ENCODE measurements around the gene NUTF2. TPM values are rescaled to one million over a fixed set of nuclear protein-coding genes. Genes with fewer than 3 reads are reported as not detected.

NUTF2 gene
- total RNA-seq, 1 experiment from 2014 or later = 145 TPM

DNA sequence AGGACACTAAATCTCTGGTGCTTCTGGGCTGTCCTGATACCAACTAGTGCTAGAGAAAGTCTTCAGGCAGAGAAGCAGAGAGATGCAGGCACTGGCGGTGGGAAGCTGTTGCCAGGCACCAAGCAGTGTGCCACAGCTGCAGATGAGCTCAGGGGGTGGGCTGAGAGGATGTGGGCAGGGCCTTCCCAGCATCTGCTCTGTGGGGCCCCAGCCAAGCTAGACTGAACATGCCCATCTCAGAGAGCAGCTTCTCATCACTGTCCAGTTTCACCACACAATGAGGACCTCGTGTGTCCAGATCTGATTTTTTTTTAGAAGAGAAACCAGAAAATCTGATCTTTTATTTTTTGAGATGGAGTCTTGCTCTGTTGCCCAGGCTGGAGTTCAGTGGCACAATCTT lies 63.4 kb downstream of the NUTF2 start:
- POLR2A ChIA-PET = no interaction called here
- no peak overlapping the region for H3K4me3 ChIP-seq (replicated peaks in 1 of 2; ENCODE audit: low read depth in 1 of 2, low read length in 2 of 2)
- H3K79me2 ChIP-seq (ENCODE audit: insufficient read depth, low read length) = no peaks in the 10 kb centered on the region
- H3K4me2 ChIP-seq (ENCODE audit: low read length) = no peak overlapping the region
- RAD21 ChIA-PET (ENCODE audit: low non-redundant PET in 1 of 2, low total read pairs in 2 of 2, uncharacterized antibody in 2 of 2, unreplicated experiment in 2 of 2) = no interaction called here
- H3K9me3 ChIP-seq (ENCODE audit: control insufficient read depth in 1 of 2, insufficient read depth in 1 of 2, low read depth in 1 of 2, low read length in 2 of 2) = no peaks in the 10 kb centered on the region
- H3K9me2 ChIP-seq (ENCODE audit: insufficient read depth) = no peaks in the 10 kb centered on the region
- no peaks in the 10 kb centered on the region for H3K27me3 ChIP-seq (ENCODE audit: insufficient read depth, low read length)
- TF ChIP-seq RAD21 (IDR thresholded peaks at IDR 0.05; ENCODE audit: low read depth) (no peak), CBX3 (IDR thresholded peaks at IDR 0.05; ENCODE audit: low read depth) (no peak), FOSL1 (IDR thresholded peaks at IDR 0.05; ENCODE audit: low read depth) (no peak), EZH2 (IDR thresholded peaks at IDR 0.05) (no peak), ZFX (IDR thresholded peaks at IDR 0.05) (no peak), CEBPB (IDR thresholded peaks at IDR 0.05; ENCODE audit: low read depth) (no peak), POLR2AphosphoS5 (IDR thresholded peaks at IDR 0.05; ENCODE audit: low read depth, low read length) (no peak), YY1 (IDR thresholded peaks at IDR 0.05; ENCODE audit: extremely low read depth, insufficient replicate concordance, low read depth, low read length) (no peak), SP1 (IDR thresholded peaks at IDR 0.05; ENCODE audit: low read depth) (no peak), ELF1 (IDR thresholded peaks at IDR 0.05; ENCODE audit: borderline replicate concordance, low read depth) (no peak), POLR2A (IDR thresholded peaks at IDR 0.05; ENCODE audit: borderline replicate concordance, extremely low read depth, insufficient read depth, insufficient read length) (no peak), ZNF274 (IDR thresholded peaks at IDR 0.05; ENCODE audit: low read depth, low read length) (no peak), EZH2phosphoT487 (IDR thresholded peaks at IDR 0.05; ENCODE audit: borderline replicate concordance) (no peak), SIN3A (IDR thresholded peaks at IDR 0.05; ENCODE audit: low read depth) (no peak), JUND (IDR thresholded peaks at IDR 0.05) (no peak)
- TF ChIP-seq, protein P1, sequence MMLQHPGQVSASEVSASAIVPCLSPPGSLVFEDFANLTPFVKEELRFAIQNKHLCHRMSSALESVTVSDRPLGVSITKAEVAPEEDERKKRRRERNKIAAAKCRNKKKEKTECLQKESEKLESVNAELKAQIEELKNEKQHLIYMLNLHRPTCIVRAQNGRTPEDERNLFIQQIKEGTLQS (IDR thresholded peaks at IDR 0.05) = no peak
- TF ChIP-seq, protein P2, sequence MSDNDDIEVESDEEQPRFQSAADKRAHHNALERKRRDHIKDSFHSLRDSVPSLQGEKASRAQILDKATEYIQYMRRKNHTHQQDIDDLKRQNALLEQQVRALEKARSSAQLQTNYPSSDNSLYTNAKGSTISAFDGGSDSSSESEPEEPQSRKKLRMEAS (IDR thresholded peaks at IDR 0.05) = no peak
- TF ChIP-seq, protein P3, sequence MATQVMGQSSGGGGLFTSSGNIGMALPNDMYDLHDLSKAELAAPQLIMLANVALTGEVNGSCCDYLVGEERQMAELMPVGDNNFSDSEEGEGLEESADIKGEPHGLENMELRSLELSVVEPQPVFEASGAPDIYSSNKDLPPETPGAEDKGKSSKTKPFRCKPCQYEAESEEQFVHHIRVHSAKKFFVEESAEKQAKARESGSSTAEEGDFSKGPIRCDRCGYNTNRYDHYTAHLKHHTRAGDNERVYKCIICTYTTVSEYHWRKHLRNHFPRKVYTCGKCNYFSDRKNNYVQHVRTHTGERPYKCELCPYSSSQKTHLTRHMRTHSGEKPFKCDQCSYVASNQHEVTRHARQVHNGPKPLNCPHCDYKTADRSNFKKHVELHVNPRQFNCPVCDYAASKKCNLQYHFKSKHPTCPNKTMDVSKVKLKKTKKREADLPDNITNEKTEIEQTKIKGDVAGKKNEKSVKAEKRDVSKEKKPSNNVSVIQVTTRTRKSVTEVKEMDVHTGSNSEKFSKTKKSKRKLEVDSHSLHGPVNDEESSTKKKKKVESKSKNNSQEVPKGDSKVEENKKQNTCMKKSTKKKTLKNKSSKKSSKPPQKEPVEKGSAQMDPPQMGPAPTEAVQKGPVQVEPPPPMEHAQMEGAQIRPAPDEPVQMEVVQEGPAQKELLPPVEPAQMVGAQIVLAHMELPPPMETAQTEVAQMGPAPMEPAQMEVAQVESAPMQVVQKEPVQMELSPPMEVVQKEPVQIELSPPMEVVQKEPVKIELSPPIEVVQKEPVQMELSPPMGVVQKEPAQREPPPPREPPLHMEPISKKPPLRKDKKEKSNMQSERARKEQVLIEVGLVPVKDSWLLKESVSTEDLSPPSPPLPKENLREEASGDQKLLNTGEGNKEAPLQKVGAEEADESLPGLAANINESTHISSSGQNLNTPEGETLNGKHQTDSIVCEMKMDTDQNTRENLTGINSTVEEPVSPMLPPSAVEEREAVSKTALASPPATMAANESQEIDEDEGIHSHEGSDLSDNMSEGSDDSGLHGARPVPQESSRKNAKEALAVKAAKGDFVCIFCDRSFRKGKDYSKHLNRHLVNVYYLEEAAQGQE (IDR thresholded peaks at IDR 0.05; ENCODE audit: low read depth) = no peak
- TF ChIP-seq, protein P4, sequence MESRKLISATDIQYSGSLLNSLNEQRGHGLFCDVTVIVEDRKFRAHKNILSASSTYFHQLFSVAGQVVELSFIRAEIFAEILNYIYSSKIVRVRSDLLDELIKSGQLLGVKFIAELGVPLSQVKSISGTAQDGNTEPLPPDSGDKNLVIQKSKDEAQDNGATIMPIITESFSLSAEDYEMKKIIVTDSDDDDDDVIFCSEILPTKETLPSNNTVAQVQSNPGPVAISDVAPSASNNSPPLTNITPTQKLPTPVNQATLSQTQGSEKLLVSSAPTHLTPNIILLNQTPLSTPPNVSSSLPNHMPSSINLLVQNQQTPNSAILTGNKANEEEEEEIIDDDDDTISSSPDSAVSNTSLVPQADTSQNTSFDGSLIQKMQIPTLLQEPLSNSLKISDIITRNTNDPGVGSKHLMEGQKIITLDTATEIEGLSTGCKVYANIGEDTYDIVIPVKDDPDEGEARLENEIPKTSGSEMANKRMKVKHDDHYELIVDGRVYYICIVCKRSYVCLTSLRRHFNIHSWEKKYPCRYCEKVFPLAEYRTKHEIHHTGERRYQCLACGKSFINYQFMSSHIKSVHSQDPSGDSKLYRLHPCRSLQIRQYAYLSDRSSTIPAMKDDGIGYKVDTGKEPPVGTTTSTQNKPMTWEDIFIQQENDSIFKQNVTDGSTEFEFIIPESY (IDR thresholded peaks at IDR 0.05; ENCODE audit: extremely low read depth, insufficient replicate concordance, low read length) = no peak
- H2AFZ ChIP-seq (ENCODE audit: low read depth, low read length, poor library complexity, severe bottlenecking) = no peak overlapping the region
- CTCF ChIA-PET = no interaction called here
- no peak overlapping the region for H3K9ac ChIP-seq (ENCODE audit: low read length)
- intact Hi-C loops (cut with micrococcal nuclease) = no loop called here
- BruUV-seq (replicated peaks) = no TSS peak
- H3K36me3 ChIP-seq (ENCODE audit: control insufficient read depth in 1 of 2, insufficient read depth in 2 of 2, low read length in 2 of 2) = no peaks in the 10 kb centered on the region; a peak in 1 of 4 replicates
- H3K27ac ChIP-seq (ENCODE audit: low read depth, low read length) = no peak overlapping the region
- no peaks in the 10 kb centered on the region for H3K4me1 ChIP-seq (ENCODE audit: control insufficient read depth in 1 of 2, insufficient read depth in 2 of 2, low read length in 2 of 2)
- H4K20me1 ChIP-seq (ENCODE audit: insufficient read depth) = no peaks in the 10 kb centered on the region
- ATAC-seq = no peak
- no peak for DNase-seq (ENCODE audit: low read depth, low spot score)
